NCI-H2107 treated with DMSO at 0.1 percent for 48 hours (cell line): ENCODE results near the gene EIF3F.

Experiments used
- DNase-seq: peaks from one replicate; lab custom pipeline; 2025; ENCODE audit not compliant: unreplicated experiment; lab: John Stamatoyannopoulos, UW

Gene EIF3F

GRCh38 chr11:8038811-8039529 lies 51.8 kb downstream of the EIF3F start:
- DNase-seq: no peak

GRCh38 chr11:8039530-8040260 lies 52.6 kb downstream of the EIF3F start:
- DNase-seq: no peak

GRCh38 chr11:8040261-8040920 lies 53.3 kb downstream of the EIF3F start:
- no peak for DNase-seq

GRCh38 chr11:8040921-8041285 lies 53.8 kb downstream of the EIF3F start:
- DNase-seq: no peak

- DNase-seq: no peak
Measured at GRCh38 chr11:8041576-8041975, 54.4 kb downstream of the EIF3F start.

GRCh38 chr11:8043756-8044155 lies 56.6 kb downstream of the EIF3F start:
- DNase-seq: no peak

GRCh38 chr11:8045839-8046238 lies 58.7 kb downstream of the EIF3F start:
- DNase-seq: no peak

GRCh38 chr11:8047382-8047781 lies 60.2 kb downstream of the EIF3F start:
- no peak for DNase-seq

GRCh38 chr11:8049084-8049483 lies 61.9 kb downstream of the EIF3F start:
- no peak for DNase-seq
